Measurements from ENCODE around the gene MEDAG.

Gene MEDAG

GRCh38 chr13:30966101-30966500 is 60.0 kb downstream of the MEDAG start:
- FAIRE-seq = no peak

GRCh38 chr13:30968846-30969245 is 62.8 kb downstream of the MEDAG start:
- FAIRE-seq = no peak

GRCh38 chr13:30971575-30971974 is 65.5 kb downstream of the MEDAG start:
- no peak for FAIRE-seq

GRCh38 chr13:30972888-30973377 is 66.9 kb downstream of the MEDAG start:
- FAIRE-seq = no peak

- FAIRE-seq = no peak
Observed at GRCh38 chr13:30974350-30974749, 68.3 kb downstream of the MEDAG start.
